Keratinocyte (primary cell): Measurements from ENCODE around the gene SLC39A13. TPM values are rescaled to one million over a fixed set of nuclear protein-coding genes. Genes with fewer than 3 reads are reported as not detected.

Experiments
- DNase-seq: peaks from one replicate; pipeline ENCODE4 v3.0.0-alpha.2; 2011; ENCODE audit warnings: low read depth, missing footprints, low spot score
- FAIRE-seq: peaks from 2 replicates; lab custom pipeline; 2011; peaks lifted over from hg19 to GRCh38; lab: Jason Lieb, UNC
- H2AFZ ChIP-seq: 2 replicates; pipeline ENCODE4 v1.6.0; 2012; ENCODE audit warnings: low read length, control low read depth, inconsistent platforms; ENCODE audit not compliant: control insufficient read depth
- H3K27ac ChIP-seq: 2 replicates; pipeline ENCODE4 v1.5.1; 2011; ENCODE audit warnings: low read length; ENCODE audit not compliant: control insufficient read depth, insufficient read depth
- H3K27me3 ChIP-seq: 3 replicates; pipeline ENCODE4 v1.6.0; 2011; ENCODE audit warnings: low read length; ENCODE audit not compliant: control insufficient read depth, insufficient read depth; ENCODE audit errors: extremely low read depth
- H3K36me3 ChIP-seq, 2 experiments: 2 replicates in 1 of 2; 3 replicates in 1 of 2; pipeline ENCODE4 v1.5.1; 2011; ENCODE audit warnings: low read length in 2 of 2, mild to moderate bottlenecking in 1 of 2; ENCODE audit not compliant: control insufficient read depth in 2 of 2, insufficient read depth in 2 of 2; ENCODE audit errors: extremely low read depth in 1 of 2
- H3K4me1 ChIP-seq: 3 replicates; pipeline ENCODE4 v1.5.1; 2011; ENCODE audit warnings: low read length; ENCODE audit not compliant: control insufficient read depth, insufficient read depth; ENCODE audit errors: extremely low read depth
- H3K4me2 ChIP-seq: 3 replicates; pipeline ENCODE4 v1.6.0; 2011; ENCODE audit warnings: low read depth, low read length; ENCODE audit not compliant: control insufficient read depth, insufficient read depth; ENCODE audit errors: extremely low read depth
- H3K4me3 ChIP-seq, 3 experiments: fragments of 200-600 bp in 1 of 3; sonication (generic) in 1 of 3; 2 replicates in 2 of 3; 3 replicates in 1 of 3; pipeline ENCODE4 v1.5.1; 2011 to 2016; ENCODE audit warnings: low read length in 3 of 3, mild to moderate bottlenecking in 3 of 3, control low read depth in 2 of 3, inconsistent platforms in 1 of 3, low read depth in 1 of 3, mixed read lengths in 1 of 3, mixed run types in 1 of 3, moderate library complexity in 1 of 3; ENCODE audit not compliant: control insufficient read depth in 2 of 3, insufficient read depth in 2 of 3; ENCODE audit errors: extremely low read depth in 1 of 3
- H3K79me2 ChIP-seq: 2 replicates; pipeline ENCODE4 v1.6.0; 2012; ENCODE audit warnings: low read length; ENCODE audit not compliant: control insufficient read depth, insufficient read depth
- H3K9ac ChIP-seq: 3 replicates; pipeline ENCODE4 v1.6.0; 2011; ENCODE audit warnings: low read length; ENCODE audit not compliant: control insufficient read depth, insufficient read depth; ENCODE audit errors: extremely low read depth
- H3K9me1 ChIP-seq: 3 replicates; pipeline ENCODE4 v1.6.0; 2011; ENCODE audit warnings: low read length; ENCODE audit not compliant: control insufficient read depth, insufficient read depth; ENCODE audit errors: extremely low read depth
- H3K9me3 ChIP-seq: 2 replicates; pipeline ENCODE4 v1.5.1; 2012; ENCODE audit warnings: low read depth, low read length; ENCODE audit not compliant: control insufficient read depth
- H4K20me1 ChIP-seq: 3 replicates; pipeline ENCODE4 v1.6.0; 2011; ENCODE audit warnings: low read length; ENCODE audit not compliant: control insufficient read depth, insufficient read depth; ENCODE audit errors: extremely low read depth
- EZH2 ChIP-seq: IDR thresholded peaks from one replicate; pipeline ENCODE4 v1.6.1; 2012; ENCODE audit warnings: inconsistent platforms, mild to moderate bottlenecking, low read length, moderate library complexity
- dilution Hi-C: fragments of 300-500 bp; cut with MboI; formaldehyde crosslinking; loops from one replicate; pipeline ENCODE4 v1.7.0; 2020; ENCODE audit warnings: low sequenced_read_pairs; ENCODE audit not compliant: extremely low pct_ligation_motif_present
- polyA plus RNA-seq, 5 experiments: library from polyadenylated mRNA; depleted of rRNA in 3 of 5; stranded (reverse) in 3 of 5; stranded (forward) in 1 of 5; unstranded in 1 of 5; fragments of >200 nt; gene quantifications; 1 replicate in 1 of 5; 2 replicates in 3 of 5; 3 replicates in 1 of 5; pipeline versions ENCODE4 v1.2.1 to v1.2.3, GENCODE V29; 2011 to 2012; ENCODE audit warnings: missing spikeins in 2 of 5, low read depth in 1 of 5, low replicate concordance in 1 of 5
- TF ChIP-seq, protein P1 (sequence below), 3 experiments: IDR thresholded peaks in 1 of 3; conservative IDR thresholded peaks in 1 of 3; optimal IDR thresholded peaks in 1 of 3; 2 replicates in 2 of 3; 3 replicates in 1 of 3; pipeline versions ENCODE3 to v1.5.1; 2011; ENCODE audit warnings: low read length in 3 of 3, mild to moderate bottlenecking in 3 of 3, moderate library complexity in 2 of 3, control low read depth in 1 of 3, inconsistent platforms in 1 of 3; ENCODE audit not compliant: insufficient read depth in 2 of 3; ENCODE audit errors: extremely low read depth in 1 of 3

Gene SLC39A13
- polyA plus RNA-seq, 1 donor (not counting 4 experiments of a cell fraction or from before 2014, with no cell fraction given): 35.3 TPM

DNA sequence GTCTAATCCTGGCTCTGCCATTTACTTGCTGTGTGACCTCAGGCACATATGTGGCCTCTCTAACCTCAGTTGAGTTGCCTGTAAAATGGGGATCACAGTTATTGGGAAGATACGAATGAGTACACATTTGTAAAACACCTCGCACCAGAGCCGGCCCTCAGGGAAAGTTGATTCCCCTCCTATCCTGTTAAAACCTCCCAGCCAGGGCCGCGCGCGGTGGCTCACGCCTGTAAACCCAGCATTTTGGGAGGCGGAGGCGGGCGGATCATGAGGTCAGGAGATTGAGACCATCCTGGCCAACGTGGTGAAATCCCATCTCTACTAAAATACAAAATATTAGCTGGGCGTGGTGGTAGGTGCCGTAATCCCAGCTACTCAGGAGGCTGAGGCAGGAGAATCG is 48.0 kb upstream of the SLC39A13 start:
- no peak overlapping the region for H3K4me2 ChIP-seq
- H3K9me3 ChIP-seq: no peaks in the 10 kb centered on the region

DNA sequence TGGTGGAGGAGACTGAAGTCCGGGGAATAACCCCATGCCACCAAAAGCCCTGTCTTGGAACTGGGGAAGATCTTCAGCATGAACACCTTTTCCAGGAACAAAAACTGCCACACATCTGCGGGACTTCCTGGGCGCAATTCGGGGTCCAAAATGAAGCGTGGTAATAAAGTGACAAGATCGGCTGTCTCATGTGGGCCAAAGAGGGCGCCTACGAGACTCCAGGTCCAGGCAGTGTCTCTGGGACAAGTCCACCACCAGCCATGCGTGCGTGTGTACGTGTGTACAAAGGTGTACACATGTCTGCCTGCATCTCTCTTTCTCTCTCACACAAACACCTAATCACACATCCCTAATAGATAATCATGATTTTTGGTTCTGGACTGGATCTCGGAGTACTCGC is 47.0 kb upstream of the SLC39A13 start:
- no peaks in the 10 kb centered on the region for H4K20me1 ChIP-seq
- no peaks in the 10 kb centered on the region for H3K36me3 ChIP-seq
- FAIRE-seq: no peak
- H3K9me1 ChIP-seq: no peaks in the 10 kb centered on the region
- H3K4me2 ChIP-seq: no peak overlapping the region
- no peak overlapping the region for H3K9ac ChIP-seq
- H3K9me3 ChIP-seq: no peaks in the 10 kb centered on the region
- H3K4me1 ChIP-seq: no peaks in the 10 kb centered on the region
- H3K27me3 ChIP-seq: no peaks in the 10 kb centered on the region
- no peaks in the 10 kb centered on the region for H3K79me2 ChIP-seq
- no peak overlapping the region for H2AFZ ChIP-seq
- no peak for DNase-seq
- H3K4me3 ChIP-seq: no peak overlapping the region
- H3K27ac ChIP-seq: no peak overlapping the region
- dilution Hi-C loops: no loop called here
- no peak for TF ChIP-seq EZH2

More for the DNA sequence above, 48.0 kb upstream of the SLC39A13 start:
- Histone ChIP-seq H3K27me3 (no peaks in the 10 kb centered on the region), H3K36me3 (no peaks in the 10 kb centered on the region), H3K4me3 (no peak overlapping the region), H3K9ac (no peak overlapping the region), H3K27ac (no peak overlapping the region), H3K4me1 (peaks cover 6% of the 10 kb centered on the region), H2AFZ (no peak overlapping the region), H3K79me2 (no peaks in the 10 kb centered on the region), H4K20me1 (no peaks in the 10 kb centered on the region), H3K9me1 (no peaks in the 10 kb centered on the region)
- DNase-seq: no peak
- FAIRE-seq: no peak
- dilution Hi-C loops: no loop called here
- TF ChIP-seq, protein P1, sequence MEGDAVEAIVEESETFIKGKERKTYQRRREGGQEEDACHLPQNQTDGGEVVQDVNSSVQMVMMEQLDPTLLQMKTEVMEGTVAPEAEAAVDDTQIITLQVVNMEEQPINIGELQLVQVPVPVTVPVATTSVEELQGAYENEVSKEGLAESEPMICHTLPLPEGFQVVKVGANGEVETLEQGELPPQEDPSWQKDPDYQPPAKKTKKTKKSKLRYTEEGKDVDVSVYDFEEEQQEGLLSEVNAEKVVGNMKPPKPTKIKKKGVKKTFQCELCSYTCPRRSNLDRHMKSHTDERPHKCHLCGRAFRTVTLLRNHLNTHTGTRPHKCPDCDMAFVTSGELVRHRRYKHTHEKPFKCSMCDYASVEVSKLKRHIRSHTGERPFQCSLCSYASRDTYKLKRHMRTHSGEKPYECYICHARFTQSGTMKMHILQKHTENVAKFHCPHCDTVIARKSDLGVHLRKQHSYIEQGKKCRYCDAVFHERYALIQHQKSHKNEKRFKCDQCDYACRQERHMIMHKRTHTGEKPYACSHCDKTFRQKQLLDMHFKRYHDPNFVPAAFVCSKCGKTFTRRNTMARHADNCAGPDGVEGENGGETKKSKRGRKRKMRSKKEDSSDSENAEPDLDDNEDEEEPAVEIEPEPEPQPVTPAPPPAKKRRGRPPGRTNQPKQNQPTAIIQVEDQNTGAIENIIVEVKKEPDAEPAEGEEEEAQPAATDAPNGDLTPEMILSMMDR (optimal IDR thresholded peaks at IDR 0.05 in 1 of 3, IDR thresholded peaks at IDR 0.05 in 1 of 3, conservative IDR thresholded peaks at IDR 0.05 in 1 of 3; ENCODE audit: extremely low read depth in 1 of 3, insufficient read depth in 2 of 3, low read length in 3 of 3): no peak
- no peak for TF ChIP-seq EZH2

DNA sequence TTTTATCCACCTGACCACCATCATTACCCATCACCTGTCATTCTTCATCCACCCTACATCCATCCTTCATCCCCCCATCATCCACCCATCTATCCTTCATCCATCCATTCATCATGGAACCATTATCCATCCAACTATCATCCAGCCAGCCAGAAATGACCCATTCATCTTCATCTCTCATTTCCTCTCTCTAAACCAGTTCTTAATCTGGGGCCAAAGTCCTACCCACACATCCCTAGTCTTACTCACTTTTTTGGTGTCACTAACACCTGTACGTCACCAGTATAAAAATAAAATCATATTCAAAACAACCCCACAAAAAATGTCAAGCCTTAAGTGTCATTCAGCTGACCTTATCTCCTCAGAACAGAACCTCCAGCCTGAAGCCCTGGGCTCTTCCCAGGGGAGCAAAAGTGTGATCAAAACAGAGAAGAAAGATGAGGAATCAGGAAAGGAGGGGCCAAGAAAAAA is 42.3 kb upstream of the SLC39A13 start:
- Histone ChIP-seq H3K4me2 (no peak overlapping the region), H3K27ac (no peak overlapping the region), H2AFZ (no peak overlapping the region), H3K9me3 (no peaks in the 10 kb centered on the region), H3K27me3 (no peaks in the 10 kb centered on the region), H3K4me3 (no peak overlapping the region), H3K9ac (no peak overlapping the region), H3K9me1 (no peaks in the 10 kb centered on the region), H4K20me1 (no peaks in the 10 kb centered on the region), H3K79me2 (no peaks in the 10 kb centered on the region), H3K4me1 (no peaks in the 10 kb centered on the region), H3K36me3 (no peaks in the 10 kb centered on the region)
- TF ChIP-seq, protein P1 (optimal IDR thresholded peaks at IDR 0.05 in 1 of 3, IDR thresholded peaks at IDR 0.05 in 1 of 3, conservative IDR thresholded peaks at IDR 0.05 in 1 of 3; ENCODE audit: extremely low read depth in 1 of 3, insufficient read depth in 2 of 3, low read length in 3 of 3): no peak
- DNase-seq (no peak), FAIRE-seq (no peak)
- dilution Hi-C loops: no loop called here
